Measurements from ENCODE around the gene SRRM2. TPM values are rescaled to one million over a fixed set of nuclear protein-coding genes. Genes with fewer than 3 reads are reported as not detected.

The SRRM2 gene
- total RNA-seq, 1 donor from 2014 or later: 409 TPM

DNA sequence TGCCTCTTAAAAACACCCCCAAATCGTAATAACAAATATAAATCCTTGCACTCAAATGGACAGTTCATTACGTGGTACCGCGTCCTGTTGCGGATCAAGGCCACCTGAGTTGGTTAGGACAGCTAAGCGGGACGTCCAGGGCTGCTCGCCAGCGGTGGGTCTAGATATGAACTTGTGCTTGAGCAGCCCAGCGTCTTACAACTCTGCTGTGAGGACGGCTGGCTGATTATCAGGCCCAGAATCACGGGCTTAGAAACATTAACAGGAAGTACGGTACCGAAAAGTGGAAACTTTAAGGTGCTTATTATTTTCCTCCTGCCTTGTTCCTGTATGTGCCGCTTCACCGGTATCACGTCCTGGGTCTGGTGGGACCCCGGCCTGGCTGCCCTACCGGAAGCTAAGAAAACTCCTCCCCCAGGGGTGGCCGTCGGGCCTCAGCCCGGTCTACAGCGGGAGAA is 832 bp upstream of the SRRM2 start:
- Mint-ChIP-seq H3K27ac (ENCODE audit: unreplicated experiment) (peak overlapping the region; percentile 95), H3K4me1 (ENCODE audit: low read depth, unreplicated experiment) (peaks cover 20% of the 10 kb centered on the region), H3K36me3 (ENCODE audit: low read depth, unreplicated experiment) (peaks cover 8% of the 10 kb centered on the region), H3K9me3 (ENCODE audit: unreplicated experiment) (no peaks in the 10 kb centered on the region), H3K4me3 (ENCODE audit: unreplicated experiment) (peak overlapping the region; percentile 89), H3K27me3 (ENCODE audit: low read depth, unreplicated experiment) (no peaks in the 10 kb centered on the region)
- H3K4me2 ChIP-seq (ENCODE audit: low read length): peak overlapping the region; percentile 96
- TF ChIP-seq EZH2 (IDR thresholded peaks at IDR 0.05; ENCODE audit: insufficient read depth, low read length) (no peak), CTCF (IDR thresholded peaks at IDR 0.05; ENCODE audit: insufficient read depth, low read depth, low read length) (no peak)
- peaks cover 25% of the 10 kb centered on the region for H3K4me1 ChIP-seq (ENCODE audit: insufficient read depth, low read length)
- H3K36me3 ChIP-seq (ENCODE audit: insufficient read depth, low read length): peaks cover under 1% of the 10 kb centered on the region
- H3K79me2 ChIP-seq (ENCODE audit: insufficient read depth, low read length): peaks cover 49% of the 10 kb centered on the region
- FAIRE-seq (no peak), DNase-seq (ENCODE audit: low read depth) (no peak)
- H4K20me1 ChIP-seq (ENCODE audit: insufficient read depth, low read length): peaks cover 37% of the 10 kb centered on the region
- H3K27ac ChIP-seq (ENCODE audit: low read depth, low read length): peak overlapping the region; percentile 99
- no peaks in the 10 kb centered on the region for H3K9me3 ChIP-seq (ENCODE audit: insufficient read depth, low read depth, low read length)
- H3K27me3 ChIP-seq (ENCODE audit: insufficient read depth, low read length): no peaks in the 10 kb centered on the region
- H2AFZ ChIP-seq (ENCODE audit: low read depth, low read length): peak overlapping the region; percentile 96
- H3K9ac ChIP-seq (ENCODE audit: low read length): peak overlapping the region; percentile 90
- H3K4me3 ChIP-seq (ENCODE audit: insufficient read depth, low read depth, low read length): peak overlapping the region; percentile 85

GRCh38 chr16:2752850-2753732 is 653 bp downstream of the SRRM2 start:
- peak overlapping the region; percentile 99 for H3K27ac ChIP-seq (ENCODE audit: low read depth, low read length)
- DNase-seq (ENCODE audit: low read depth) (peak; percentile 45), FAIRE-seq (no peak)
- peaks cover 52% of the 10 kb centered on the region for H4K20me1 ChIP-seq (ENCODE audit: insufficient read depth, low read length)
- no peaks in the 10 kb centered on the region for H3K27me3 ChIP-seq (ENCODE audit: insufficient read depth, low read length)
- peak overlapping the region; percentile 92 for H3K4me3 Mint-ChIP-seq (ENCODE audit: unreplicated experiment)
- peak overlapping the region; percentile 90 for H3K9ac ChIP-seq (ENCODE audit: low read length)
- peaks cover 16% of the 10 kb centered on the region for H3K36me3 ChIP-seq (ENCODE audit: insufficient read depth, low read length)
- H3K4me2 ChIP-seq (ENCODE audit: low read length): peak overlapping the region; percentile 96
- peak overlapping the region; percentile 96 for H2AFZ ChIP-seq (ENCODE audit: low read depth, low read length)
- no peaks in the 10 kb centered on the region for H3K27me3 Mint-ChIP-seq (ENCODE audit: low read depth, unreplicated experiment)
- peaks cover 31% of the 10 kb centered on the region for H3K4me1 Mint-ChIP-seq (ENCODE audit: low read depth, unreplicated experiment)
- H3K36me3 Mint-ChIP-seq (ENCODE audit: low read depth, unreplicated experiment): peaks cover 11% of the 10 kb centered on the region
- peak overlapping the region; percentile 85 for H3K4me3 ChIP-seq (ENCODE audit: insufficient read depth, low read depth, low read length)
- no peaks in the 10 kb centered on the region for H3K9me3 Mint-ChIP-seq (ENCODE audit: unreplicated experiment)
- TF ChIP-seq CTCF (IDR thresholded peaks at IDR 0.05; ENCODE audit: insufficient read depth, low read depth, low read length) (no peak), EZH2 (IDR thresholded peaks at IDR 0.05; ENCODE audit: insufficient read depth, low read length) (no peak)
- H3K27ac Mint-ChIP-seq (ENCODE audit: unreplicated experiment): peak overlapping the region; percentile 91
- H3K79me2 ChIP-seq (ENCODE audit: insufficient read depth, low read length): peaks cover 64% of the 10 kb centered on the region
- no peaks in the 10 kb centered on the region for H3K9me3 ChIP-seq (ENCODE audit: insufficient read depth, low read depth, low read length)
- peaks cover 25% of the 10 kb centered on the region for H3K4me1 ChIP-seq (ENCODE audit: insufficient read depth, low read length)

GRCh38 chr16:2753733-2754020 is 1.2 kb downstream of the SRRM2 start:
- H3K79me2 ChIP-seq (ENCODE audit: insufficient read depth, low read length): peaks cover 70% of the 10 kb centered on the region
- FAIRE-seq (no peak), DNase-seq (ENCODE audit: low read depth) (no peak)
- H3K9me3 Mint-ChIP-seq (ENCODE audit: unreplicated experiment): no peaks in the 10 kb centered on the region
- H3K36me3 Mint-ChIP-seq (ENCODE audit: low read depth, unreplicated experiment): peaks cover 15% of the 10 kb centered on the region
- H3K4me2 ChIP-seq (ENCODE audit: low read length): peak overlapping the region; percentile 96
- H3K4me1 Mint-ChIP-seq (ENCODE audit: low read depth, unreplicated experiment): peaks cover 31% of the 10 kb centered on the region
- H2AFZ ChIP-seq (ENCODE audit: low read depth, low read length): no peak overlapping the region
- peak overlapping the region; percentile 85 for H3K4me3 ChIP-seq (ENCODE audit: insufficient read depth, low read depth, low read length)
- no peaks in the 10 kb centered on the region for H3K9me3 ChIP-seq (ENCODE audit: insufficient read depth, low read depth, low read length)
- H4K20me1 ChIP-seq (ENCODE audit: insufficient read depth, low read length): peaks cover 58% of the 10 kb centered on the region
- no peaks in the 10 kb centered on the region for H3K27me3 Mint-ChIP-seq (ENCODE audit: low read depth, unreplicated experiment)
- no peak for TF ChIP-seq EZH2 (IDR thresholded peaks at IDR 0.05; ENCODE audit: insufficient read depth, low read length)
- no peak for TF ChIP-seq CTCF (IDR thresholded peaks at IDR 0.05; ENCODE audit: insufficient read depth, low read depth, low read length)
- H3K9ac ChIP-seq (ENCODE audit: low read length): peak overlapping the region; percentile 90
- peaks cover 22% of the 10 kb centered on the region for H3K36me3 ChIP-seq (ENCODE audit: insufficient read depth, low read length)
- peaks cover 25% of the 10 kb centered on the region for H3K4me1 ChIP-seq (ENCODE audit: insufficient read depth, low read length)
- H3K4me3 Mint-ChIP-seq (ENCODE audit: unreplicated experiment): peak overlapping the region; percentile 92
- H3K27me3 ChIP-seq (ENCODE audit: insufficient read depth, low read length): no peaks in the 10 kb centered on the region
- H3K27ac Mint-ChIP-seq (ENCODE audit: unreplicated experiment): peak overlapping the region; percentile 91
- H3K27ac ChIP-seq (ENCODE audit: low read depth, low read length): peak overlapping the region; percentile 99
